ENCODE measurements around the gene TIMP4.

The TIMP4 gene

GRCh38 chr3:12185172-12185710 is 26.5 kb upstream of the TIMP4 start:
- no peak for DNase-seq

- DNase-seq: no peak
Measured at GRCh38 chr3:12184541-12184940, 25.8 kb upstream of the TIMP4 start.

- no peak for DNase-seq
Measured at GRCh38 chr3:12182687-12183441, 24.2 kb upstream of the TIMP4 start.

GRCh38 chr3:12181806-12182205 is 23.1 kb upstream of the TIMP4 start:
- DNase-seq: no peak

- DNase-seq: no peak
Measured at GRCh38 chr3:12181301-12181700, 22.6 kb upstream of the TIMP4 start.

GRCh38 chr3:12180631-12181030 is 21.9 kb upstream of the TIMP4 start:
- DNase-seq: no peak

GRCh38 chr3:12180218-12180617 is 21.5 kb upstream of the TIMP4 start:
- no peak for DNase-seq

- no peak for DNase-seq
Measured at GRCh38 chr3:12179441-12179840, 20.7 kb upstream of the TIMP4 start.

- DNase-seq: no peak
Measured at GRCh38 chr3:12178091-12178820, 19.5 kb upstream of the TIMP4 start.

- DNase-seq: no peak
Measured at GRCh38 chr3:12177126-12177525, 18.4 kb upstream of the TIMP4 start.

- no peak for DNase-seq
Measured at GRCh38 chr3:12175844-12176453, 17.2 kb upstream of the TIMP4 start.

- no peak for DNase-seq
Measured at GRCh38 chr3:12175137-12175593, 16.5 kb upstream of the TIMP4 start.

- DNase-seq: no peak
Measured at GRCh38 chr3:12170207-12170606, 11.5 kb upstream of the TIMP4 start.

GRCh38 chr3:12165909-12166308 is 7.2 kb upstream of the TIMP4 start:
- DNase-seq: no peak

- DNase-seq: no peak
Measured at GRCh38 chr3:12159227-12159601, 502 bp upstream of the TIMP4 start.

GRCh38 chr3:12157026-12157425 is 1.7 kb downstream of the TIMP4 start:
- no peak for DNase-seq

GRCh38 chr3:12155828-12156227 is 2.9 kb downstream of the TIMP4 start:
- no peak for DNase-seq

- DNase-seq: no peak
Measured at GRCh38 chr3:12155264-12155663, 3.4 kb downstream of the TIMP4 start.

- no peak for DNase-seq
Measured at GRCh38 chr3:12154151-12154550, 4.6 kb downstream of the TIMP4 start.

GRCh38 chr3:12150112-12150511 is 8.6 kb downstream of the TIMP4 start:
- no peak for DNase-seq

- DNase-seq: no peak
Measured at GRCh38 chr3:12149029-12149428, 9.7 kb downstream of the TIMP4 start.

GRCh38 chr3:12148183-12148940 is 10.3 kb downstream of the TIMP4 start:
- DNase-seq: no peak

Data from CD4-positive, alpha-beta T cell treated with Interleukin-12 subunit alpha and Interleukin-12 subunit beta, for 1 hour (primary cell).